HG03108 (cell line): ENCODE data around the gene CTIF.

Experiments used
- ATAC-seq: cut with Tn5 transposase; IDR thresholded peaks from one replicate; pipeline ENCODE4 v1.9.1; 2021; ENCODE audit warnings: moderate library complexity; ENCODE audit not compliant: unreplicated experiment

CTIF gene

GRCh38 chr18:48675912-48676311 is 137.1 kb downstream of the CTIF start:
- ATAC-seq = no peak

GRCh38 chr18:48676346-48676745 is 137.5 kb downstream of the CTIF start:
- ATAC-seq = no peak

- no peak for ATAC-seq
These were observed 138.0 kb downstream of the CTIF start for GRCh38 chr18:48676756-48677368.

- ATAC-seq = no peak
These were observed 139.6 kb downstream of the CTIF start for GRCh38 chr18:48678237-48679115.

GRCh38 chr18:48679236-48679635 is 140.4 kb downstream of the CTIF start:
- ATAC-seq = no peak

- ATAC-seq = no peak
These were observed 141.8 kb downstream of the CTIF start for GRCh38 chr18:48680339-48681250.

GRCh38 chr18:48682768-48683167 is 143.9 kb downstream of the CTIF start:
- no peak for ATAC-seq

GRCh38 chr18:48683197-48683596 is 144.4 kb downstream of the CTIF start:
- ATAC-seq = no peak

- no peak for ATAC-seq
These were observed 144.8 kb downstream of the CTIF start for GRCh38 chr18:48683661-48684060.

- ATAC-seq = no peak
These were observed 148.7 kb downstream of the CTIF start for GRCh38 chr18:48687346-48688042.

GRCh38 chr18:48688961-48689360 is 150.1 kb downstream of the CTIF start:
- ATAC-seq = no peak

- no peak for ATAC-seq
These were observed 150.7 kb downstream of the CTIF start for GRCh38 chr18:48689548-48689947.

- ATAC-seq = no peak
These were observed 151.7 kb downstream of the CTIF start for GRCh38 chr18:48690494-48690893.

- no peak for ATAC-seq
These were observed 154.2 kb downstream of the CTIF start for GRCh38 chr18:48693006-48693405.

- ATAC-seq = no peak
These were observed 154.9 kb downstream of the CTIF start for GRCh38 chr18:48693625-48694262.

GRCh38 chr18:48694295-48694694 is 155.5 kb downstream of the CTIF start:
- ATAC-seq = no peak

- no peak for ATAC-seq
These were observed 156.8 kb downstream of the CTIF start for GRCh38 chr18:48695671-48696070.

- ATAC-seq = no peak
These were observed 157.4 kb downstream of the CTIF start for GRCh38 chr18:48696218-48696617.

- no peak for ATAC-seq
These were observed 158.6 kb downstream of the CTIF start for GRCh38 chr18:48697441-48697840.

- ATAC-seq = peak; percentile 59
These were observed 159.9 kb downstream of the CTIF start for GRCh38 chr18:48698707-48699106.
